HG03135 (cell line): Measurements from ENCODE around the gene LRP1.

ENCODE experiments used
- ATAC-seq: cut with Tn5 transposase; IDR thresholded peaks from one replicate; pipeline ENCODE4 v1.9.1; 2021; ENCODE audit warnings: mild to moderate bottlenecking, moderate library complexity; ENCODE audit not compliant: unreplicated experiment

Gene LRP1

DNA sequence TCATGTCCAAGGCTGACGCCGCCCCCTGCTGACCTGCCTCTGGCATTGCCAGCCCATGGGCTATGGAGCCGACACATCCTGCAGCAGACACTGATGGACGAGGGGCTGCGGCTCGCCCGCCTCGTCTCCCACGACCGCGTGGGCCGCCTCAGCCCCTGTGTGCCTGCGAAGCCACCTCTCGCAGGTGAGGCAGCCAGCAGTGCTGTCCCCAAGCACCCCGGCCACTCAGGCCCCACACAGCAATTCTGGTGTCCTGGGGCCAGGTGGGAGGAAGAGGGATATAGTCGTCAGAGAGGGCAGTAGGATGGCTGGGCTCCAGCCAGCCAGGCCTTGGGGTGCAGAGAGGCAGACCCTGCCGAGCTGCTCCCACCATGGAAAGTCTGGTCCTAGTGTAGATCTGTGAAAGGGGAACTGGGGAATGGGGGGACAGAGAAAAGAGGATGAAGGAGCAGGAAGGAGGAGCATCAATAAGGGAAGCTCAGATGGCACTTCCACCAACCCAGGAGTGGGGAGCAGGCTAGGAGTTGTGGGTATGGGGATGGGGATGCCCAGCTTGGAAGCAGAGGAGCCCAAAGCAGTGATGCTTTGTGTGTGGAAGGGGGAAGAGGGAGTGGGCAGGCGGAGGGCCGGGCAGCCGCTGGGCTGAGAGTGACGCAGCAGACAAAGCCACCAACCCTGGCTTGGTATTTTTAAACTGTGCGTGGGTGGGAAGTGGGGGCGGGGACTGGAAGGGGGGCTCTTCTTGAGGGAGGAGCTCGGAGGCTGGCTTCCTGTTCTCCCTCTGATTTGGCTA is 34.7 kb upstream of the LRP1 start:
- no peak for ATAC-seq

- ATAC-seq, result no peak
Observed at GRCh38 chr12:57094208-57095160, 33.8 kb upstream of the LRP1 start.

GRCh38 chr12:57095440-57095839 is 32.8 kb upstream of the LRP1 start:
- ATAC-seq, result no peak

GRCh38 chr12:57096099-57096572 is 32.1 kb upstream of the LRP1 start:
- no peak for ATAC-seq

DNA sequence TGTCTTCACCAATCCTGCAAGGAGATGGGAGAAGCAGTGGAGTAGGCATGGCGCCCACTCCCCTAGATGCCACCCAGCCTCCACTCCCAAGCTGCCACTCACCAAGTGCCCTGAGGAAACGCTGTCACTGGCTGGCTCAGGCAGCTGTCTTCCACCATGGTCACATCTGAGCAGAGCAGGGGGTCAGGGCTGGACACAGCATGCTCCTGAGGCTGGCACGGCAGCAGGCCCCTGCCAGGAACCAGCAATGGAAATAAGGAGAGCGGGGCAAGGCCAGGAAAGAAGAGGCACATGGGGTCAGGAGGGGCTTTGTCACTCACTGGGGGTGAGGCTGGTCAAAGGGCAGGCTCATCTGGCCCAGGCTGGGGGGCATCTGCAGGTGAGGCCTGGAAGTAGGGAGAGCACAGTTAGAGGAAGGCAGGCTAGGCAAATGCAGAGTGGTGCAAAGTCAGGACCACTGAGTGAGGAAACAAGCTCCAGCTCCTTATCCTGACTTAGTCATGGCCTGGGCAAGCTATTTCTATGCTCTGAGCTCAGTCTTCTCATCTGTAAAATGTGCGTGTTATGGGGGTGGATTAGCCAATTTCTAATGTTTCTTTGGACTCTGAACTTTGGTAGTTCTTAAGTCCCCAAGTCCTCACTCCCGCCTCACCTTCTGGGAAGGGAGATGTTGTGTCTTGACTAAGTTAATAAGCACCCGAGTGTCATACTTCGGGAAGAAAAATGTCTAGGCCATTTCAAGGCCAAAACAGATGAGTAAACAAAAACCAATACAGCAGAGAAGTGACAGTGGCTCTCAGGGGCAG is 31.3 kb upstream of the LRP1 start:
- no peak for ATAC-seq

DNA sequence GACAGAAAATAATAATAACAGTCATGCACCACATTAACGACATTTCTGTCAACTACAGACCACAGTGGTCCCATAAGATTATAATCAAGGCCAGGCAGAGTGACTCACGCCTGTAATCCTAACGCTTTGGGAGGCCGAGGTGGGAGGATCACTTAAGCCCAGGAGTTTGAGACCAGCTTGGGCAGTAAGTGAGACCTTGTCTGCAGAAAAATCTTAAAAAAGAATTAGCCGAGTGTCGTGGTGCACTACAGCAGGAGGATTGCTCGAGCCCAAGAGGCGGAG is 30.8 kb upstream of the LRP1 start:
- no peak for ATAC-seq

DNA sequence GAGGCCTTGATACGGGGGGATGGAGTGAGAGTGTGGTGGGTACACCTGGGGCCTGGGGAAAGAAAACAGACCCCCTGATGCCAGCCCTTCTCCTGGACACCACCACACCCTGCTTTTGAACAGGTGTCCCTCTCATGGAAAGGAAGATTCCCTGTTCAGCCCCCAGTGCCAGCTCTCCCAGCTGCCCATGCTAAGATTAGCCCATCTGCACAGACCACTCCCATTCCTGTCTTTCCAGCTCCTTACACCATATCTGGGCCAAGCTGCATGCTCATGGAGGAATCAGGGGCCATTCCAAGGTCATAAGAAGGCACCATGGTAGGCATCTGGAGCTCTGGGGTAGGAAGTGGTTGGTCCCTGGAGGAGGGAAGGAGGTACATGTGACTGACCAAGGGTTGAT is 29.7 kb upstream of the LRP1 start:
- no peak for ATAC-seq

- ATAC-seq, result no peak
Observed at GRCh38 chr12:57099047-57099714, 29.1 kb upstream of the LRP1 start.

DNA sequence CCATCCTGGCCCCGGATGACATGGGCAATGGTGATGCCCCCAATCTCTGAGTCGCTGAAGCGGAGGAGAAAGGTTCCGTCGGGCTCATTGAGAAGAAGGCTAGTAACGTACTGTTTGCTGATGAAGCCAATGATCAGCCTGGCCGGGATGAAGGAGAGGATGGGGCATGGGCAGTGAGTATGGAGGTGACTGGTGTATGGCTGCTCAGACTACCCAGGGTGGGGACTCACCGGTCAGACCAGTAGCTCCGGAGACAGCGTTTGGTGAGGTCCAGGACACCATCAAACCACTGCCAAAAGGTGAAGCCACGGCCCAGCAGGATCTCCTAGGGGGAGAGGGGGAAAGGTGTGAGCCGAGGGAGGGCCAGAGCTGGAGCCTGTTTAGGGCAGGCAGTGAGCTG is 28.5 kb upstream of the LRP1 start:
- ATAC-seq, result no peak

GRCh38 chr12:57101892-57102695 is 26.2 kb upstream of the LRP1 start:
- ATAC-seq, result no peak

DNA sequence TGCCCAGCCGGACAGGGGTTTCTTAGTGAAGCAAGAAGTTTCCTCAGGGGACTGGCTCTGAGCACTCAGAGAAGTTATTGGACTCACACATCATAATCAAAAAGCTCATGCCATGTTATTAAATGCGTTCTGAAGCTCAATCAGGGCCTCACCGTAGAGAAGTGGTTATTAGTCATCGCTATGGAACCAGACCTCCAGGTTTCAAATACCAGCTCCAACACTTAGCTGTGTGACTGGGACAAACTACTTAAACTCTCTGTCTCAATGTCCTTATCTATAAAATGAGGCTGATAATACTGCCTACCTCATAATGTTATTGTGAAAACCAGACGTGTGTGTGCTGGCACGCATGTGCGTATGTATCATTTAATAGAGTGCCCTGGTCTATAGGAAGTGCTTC is 24.4 kb upstream of the LRP1 start:
- ATAC-seq, result no peak

- ATAC-seq, result no peak
Observed at GRCh38 chr12:57104292-57104910, 23.9 kb upstream of the LRP1 start.

GRCh38 chr12:57105011-57105753 is 23.1 kb upstream of the LRP1 start:
- no peak for ATAC-seq

DNA sequence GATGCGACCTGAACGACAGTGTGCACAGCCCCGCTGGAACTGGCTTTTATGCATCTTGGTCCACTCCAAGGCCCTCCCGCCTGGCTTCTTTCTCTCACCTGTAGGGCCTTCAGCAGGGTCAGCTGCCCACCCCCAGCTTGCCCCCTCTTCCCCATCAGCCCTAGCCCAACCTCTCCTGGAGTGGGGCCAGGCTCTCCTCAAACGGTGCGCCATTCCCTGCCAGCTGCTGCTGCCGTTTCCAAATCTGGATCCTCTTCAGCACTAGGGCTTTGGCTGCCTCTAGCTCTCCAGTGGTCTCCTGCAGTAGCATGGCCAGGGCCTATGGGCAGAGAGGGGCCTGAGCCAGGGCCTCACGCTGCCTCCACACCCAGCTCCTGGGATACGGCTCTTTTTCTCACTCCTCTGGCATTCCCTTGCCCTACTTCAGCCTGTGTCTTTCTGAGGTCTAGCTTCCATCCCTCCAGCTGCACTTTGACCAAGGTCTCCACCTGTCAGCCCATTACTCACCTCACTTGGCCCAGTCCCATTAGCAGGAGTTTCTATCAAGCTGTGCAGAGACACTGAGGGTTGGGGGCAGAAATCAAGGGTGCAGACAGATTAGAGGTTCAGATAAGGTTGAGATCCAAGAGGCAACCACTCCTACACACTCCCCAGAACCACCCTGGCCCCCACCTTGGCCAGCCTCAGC is 22.1 kb upstream of the LRP1 start:
- no peak for ATAC-seq

DNA sequence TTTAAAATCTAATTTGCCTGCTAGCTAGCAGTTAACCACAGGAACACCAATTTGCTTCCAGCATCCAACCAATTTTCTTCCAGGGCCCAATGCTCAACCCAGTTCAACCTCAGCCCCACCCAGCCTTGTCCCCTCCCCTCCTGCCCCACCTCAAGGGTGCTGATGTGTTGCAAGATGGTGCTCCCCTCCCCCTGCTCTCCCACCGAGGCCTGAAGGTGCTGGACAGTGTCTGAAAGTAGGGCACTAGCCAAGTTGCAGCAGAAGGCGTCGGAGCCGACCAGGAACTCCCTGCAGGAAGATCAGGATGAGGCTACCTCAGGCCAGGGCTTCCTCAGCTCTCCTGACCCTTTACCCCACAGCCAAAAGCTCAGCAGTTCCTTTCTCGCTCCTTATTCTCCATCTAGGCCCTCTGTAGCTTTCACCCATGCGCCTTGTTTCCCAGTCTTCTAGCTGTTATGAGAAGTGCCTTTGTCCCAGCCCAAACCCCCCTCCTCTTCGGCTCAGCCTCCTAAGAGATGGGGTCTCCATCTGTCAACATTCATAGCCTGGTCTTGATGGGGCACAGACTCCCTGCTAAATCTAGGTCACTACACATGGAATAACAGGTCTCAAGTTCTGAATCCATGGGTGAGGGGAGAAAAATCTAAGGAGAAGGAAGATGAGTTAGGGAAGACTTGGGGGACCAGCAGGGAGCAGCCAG is 20.7 kb upstream of the LRP1 start:
- no peak for ATAC-seq

DNA sequence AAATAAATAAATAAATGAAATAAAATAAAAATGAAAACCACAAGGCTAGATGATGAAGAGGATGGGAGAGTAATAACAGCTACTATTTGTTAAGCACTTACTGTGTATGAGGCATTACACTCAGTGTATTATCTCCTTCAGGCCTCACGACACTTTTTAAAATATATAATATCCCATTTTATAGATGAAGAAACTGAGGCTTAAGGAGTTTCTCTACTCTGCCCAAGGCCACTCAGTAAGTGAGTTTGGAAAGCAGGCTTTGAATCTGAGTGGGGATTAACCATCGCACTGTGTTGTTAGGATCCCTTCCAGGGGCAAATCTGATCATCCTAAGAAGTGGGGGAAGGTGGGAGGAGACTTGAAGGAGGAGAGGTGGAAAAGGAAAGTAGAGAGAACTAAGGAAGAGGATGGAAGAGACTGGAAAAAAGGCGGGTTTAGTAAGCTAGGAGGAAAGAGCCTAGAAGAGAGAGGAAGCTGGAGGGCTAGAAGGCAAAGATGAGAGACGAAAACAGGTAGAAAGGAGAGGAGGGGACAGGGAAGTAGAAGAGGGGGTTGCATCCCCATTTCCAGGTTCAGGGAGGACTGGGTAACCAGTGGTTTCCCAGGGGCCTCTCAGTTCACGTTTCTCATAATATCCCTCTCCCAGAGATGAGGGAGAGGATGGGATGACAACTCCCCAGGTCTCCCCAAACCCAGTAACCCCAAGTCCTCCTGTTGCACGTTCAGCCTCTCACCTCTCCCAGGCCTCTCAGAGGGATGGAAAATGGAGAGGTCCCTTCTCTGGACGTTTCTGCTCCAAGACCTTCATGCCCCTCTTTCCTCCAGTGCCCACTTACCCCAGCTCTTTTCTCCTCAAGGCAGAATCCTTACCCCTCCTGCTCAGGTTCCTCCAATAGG is 18.8 kb upstream of the LRP1 start:
- no peak for ATAC-seq
